GM19239 (cell line): Measurements from ENCODE around the gene TAS1R1.

Experiments used
- DNase-seq: peaks from one replicate; pipeline ENCODE4 v3.0.0; 2011; ENCODE audit warnings: low spot score; ENCODE audit not compliant: insufficient read length
- FAIRE-seq: peaks from 2 replicates; lab custom pipeline; 2011; peaks lifted over from hg19 to GRCh38; lab: Jason Lieb, UNC

TAS1R1 gene

DNA sequence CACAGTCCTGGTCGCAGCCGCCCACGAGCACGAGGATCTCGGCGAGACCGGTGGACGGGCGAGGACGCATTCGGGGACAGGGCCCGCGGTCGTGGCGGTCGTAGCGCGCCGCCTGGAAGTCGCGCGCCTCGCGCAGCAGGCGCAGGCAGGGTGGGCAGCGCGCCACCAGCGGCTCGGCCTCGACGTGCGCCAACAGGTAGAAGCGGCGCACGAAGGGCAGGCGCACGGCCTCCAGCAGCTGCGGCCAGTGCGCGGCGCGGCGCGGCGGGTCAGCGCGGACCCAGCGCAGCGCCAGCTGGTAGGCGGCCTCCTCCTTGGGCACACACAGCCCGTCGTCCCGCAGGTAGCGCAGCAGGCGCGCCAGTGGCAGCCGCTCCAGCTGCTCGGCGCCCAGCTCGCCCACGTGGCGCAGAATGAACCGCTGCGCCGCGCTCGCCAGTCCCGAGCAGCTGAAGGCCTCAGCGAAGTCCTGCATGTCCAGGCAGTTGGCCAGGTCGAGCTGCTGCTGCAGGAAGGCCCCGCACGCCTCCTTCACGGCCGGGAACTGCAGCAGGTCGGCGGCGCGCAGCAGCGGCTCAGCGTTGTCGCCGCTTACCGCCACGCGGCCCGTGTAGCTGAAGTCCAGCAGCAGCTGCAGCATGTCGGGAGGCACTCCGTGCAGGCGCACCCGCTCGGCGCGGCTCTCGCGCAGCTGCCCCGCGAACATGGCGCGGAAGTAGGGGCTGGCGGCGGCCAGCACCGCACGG is 47.0 kb downstream of the TAS1R1 start:
- DNase-seq = no peak
- FAIRE-seq = no peak

DNA sequence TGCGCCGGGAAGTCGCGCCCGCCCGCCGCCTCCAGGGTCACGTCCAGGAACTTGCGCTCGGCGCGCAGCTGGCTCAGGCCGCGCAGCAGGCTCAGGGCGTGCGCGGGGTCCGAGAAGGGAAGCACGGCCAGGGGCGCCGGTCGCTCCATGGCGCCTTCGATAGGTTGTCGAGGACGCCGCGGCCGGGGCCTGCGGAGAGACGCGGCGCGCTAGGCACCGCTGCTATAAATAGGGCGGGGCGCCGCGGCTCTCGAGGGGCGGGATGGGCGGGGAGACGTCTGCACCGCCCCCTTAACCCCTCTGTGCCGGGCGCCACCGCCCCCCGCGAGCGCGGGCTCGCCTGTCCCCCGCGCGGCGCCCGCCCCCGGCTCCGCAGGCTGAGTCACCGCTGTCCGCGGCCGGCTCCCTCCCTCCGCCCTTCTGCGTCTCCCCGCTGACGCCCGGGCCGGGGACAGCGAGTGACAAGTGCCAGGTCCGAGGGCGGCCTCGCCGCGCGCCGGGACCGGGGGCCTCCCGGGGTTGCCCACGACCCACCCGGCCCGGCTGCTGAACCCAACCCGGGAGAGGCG is 47.6 kb downstream of the TAS1R1 start, which contains the start of gene KLHL21:
Gene KLHL21 (minus strand): TSS at position 201 of the 569 bp plus-strand sequence. CDS start 52 bp downstream, at position 149.
- DNase-seq (peak; percentile 76), FAIRE-seq (no peak)

DNA sequence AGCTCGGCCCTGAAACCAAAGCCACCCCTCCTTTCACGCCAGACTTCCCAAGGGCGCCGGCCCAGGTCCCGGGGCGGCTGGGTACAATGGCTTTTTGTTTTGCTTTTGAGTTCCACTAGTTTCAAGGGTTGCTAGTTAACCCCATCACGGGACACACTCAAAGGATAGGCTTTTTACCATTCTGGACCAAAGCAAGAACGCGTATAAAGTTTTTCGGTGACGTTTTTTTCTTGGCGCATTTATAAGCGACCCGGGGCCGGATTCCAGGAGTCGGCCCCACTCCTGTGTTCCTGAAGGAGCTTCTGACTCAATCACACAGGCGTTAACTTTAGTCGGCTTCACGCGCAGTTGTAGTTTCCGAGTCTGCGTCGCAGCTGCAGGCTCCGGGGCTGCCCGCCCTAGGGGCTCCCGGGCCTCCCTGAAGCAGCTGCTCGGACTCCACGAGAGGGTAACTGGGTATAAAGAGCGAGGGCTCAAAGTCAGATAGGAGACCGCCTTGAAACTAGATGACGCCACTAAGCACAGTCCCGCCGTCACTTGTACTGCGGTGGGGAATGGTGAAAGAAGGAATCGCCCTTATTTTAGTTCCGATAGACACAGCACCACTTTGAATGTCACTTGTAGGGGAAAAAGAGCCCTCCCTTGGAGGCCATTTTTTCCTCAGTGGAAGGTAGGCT is 48.3 kb downstream of the TAS1R1 start:
- peak; percentile 81 for FAIRE-seq
- DNase-seq = no peak

- DNase-seq (no peak), FAIRE-seq (no peak)
Measured at GRCh38 chr1:6603915-6604558, 48.9 kb downstream of the TAS1R1 start.

DNA sequence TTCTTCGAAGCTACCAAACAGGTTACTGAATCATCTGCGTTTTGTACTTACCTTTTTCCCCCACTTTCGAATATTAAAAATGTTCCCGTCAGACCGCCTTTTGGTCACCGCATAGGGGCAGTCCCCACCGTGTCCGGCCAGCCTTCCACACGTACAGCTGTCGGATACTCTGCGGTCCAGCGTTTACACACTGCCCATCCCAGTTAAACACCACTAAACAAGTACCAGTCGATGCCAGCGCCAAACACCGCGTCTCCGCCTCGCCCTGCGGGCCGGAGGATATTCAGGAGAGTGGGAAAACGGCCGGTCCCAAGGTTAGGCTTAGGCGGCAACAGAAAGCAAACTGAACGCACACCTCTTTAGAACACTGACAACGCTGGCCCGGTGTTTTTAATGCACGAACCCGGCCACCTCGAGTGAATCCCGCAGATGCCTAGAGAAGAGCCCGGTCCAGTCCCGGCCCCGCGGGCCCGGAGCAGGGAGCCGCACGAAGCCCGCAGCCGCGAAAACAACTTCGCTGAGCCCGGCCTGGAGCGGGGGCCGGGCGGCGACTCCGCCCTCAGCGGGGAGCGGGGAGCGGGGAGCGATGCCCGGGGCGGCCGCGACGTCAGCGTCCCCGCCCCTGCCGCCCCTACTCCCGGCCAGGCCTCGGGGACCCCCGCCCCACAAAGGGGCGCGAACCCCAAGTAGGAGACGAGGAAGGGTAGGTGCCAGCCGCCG is 57.7 kb downstream of the TAS1R1 start:
- FAIRE-seq = no peak
- no peak for DNase-seq

DNA sequence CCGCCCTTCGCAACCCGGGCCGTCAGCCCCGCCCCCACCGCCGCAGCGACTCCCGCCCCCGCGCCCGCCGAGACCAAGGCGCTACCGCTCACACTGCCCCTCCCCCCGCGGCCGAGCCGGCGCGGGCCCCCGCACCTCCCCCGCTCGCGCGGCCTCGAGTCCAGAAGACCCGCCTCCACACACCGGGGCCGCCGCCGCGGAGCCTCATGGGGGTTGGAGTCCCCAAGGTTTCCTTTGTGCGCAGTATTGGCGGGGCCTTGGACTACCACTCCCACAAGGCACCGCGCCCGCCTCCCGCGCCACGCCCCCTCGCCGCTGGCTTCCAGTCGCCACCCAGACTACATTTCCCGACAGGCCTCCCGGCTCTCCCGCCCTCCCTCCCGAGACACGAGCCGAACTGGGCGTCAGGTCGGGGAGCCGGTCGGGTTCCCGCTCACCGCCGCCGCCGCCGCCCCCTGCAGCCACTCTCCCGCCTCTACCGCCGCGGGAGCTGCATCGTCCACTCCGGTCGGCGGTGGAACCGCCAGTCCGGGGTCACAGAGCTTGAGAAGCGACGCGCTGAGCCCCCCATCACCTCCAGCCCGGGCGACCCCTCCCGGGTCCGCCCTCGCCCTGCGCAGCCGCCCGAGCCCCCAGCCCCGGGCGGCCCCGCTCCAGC is 58.4 kb downstream of the TAS1R1 start, which contains the start of gene PHF13:
Gene PHF13 (plus strand): TSS at position 371 of the 658 bp plus-strand sequence. CDS start 336 bp downstream, outside the sequence.
- FAIRE-seq = peak; percentile 82

DNA sequence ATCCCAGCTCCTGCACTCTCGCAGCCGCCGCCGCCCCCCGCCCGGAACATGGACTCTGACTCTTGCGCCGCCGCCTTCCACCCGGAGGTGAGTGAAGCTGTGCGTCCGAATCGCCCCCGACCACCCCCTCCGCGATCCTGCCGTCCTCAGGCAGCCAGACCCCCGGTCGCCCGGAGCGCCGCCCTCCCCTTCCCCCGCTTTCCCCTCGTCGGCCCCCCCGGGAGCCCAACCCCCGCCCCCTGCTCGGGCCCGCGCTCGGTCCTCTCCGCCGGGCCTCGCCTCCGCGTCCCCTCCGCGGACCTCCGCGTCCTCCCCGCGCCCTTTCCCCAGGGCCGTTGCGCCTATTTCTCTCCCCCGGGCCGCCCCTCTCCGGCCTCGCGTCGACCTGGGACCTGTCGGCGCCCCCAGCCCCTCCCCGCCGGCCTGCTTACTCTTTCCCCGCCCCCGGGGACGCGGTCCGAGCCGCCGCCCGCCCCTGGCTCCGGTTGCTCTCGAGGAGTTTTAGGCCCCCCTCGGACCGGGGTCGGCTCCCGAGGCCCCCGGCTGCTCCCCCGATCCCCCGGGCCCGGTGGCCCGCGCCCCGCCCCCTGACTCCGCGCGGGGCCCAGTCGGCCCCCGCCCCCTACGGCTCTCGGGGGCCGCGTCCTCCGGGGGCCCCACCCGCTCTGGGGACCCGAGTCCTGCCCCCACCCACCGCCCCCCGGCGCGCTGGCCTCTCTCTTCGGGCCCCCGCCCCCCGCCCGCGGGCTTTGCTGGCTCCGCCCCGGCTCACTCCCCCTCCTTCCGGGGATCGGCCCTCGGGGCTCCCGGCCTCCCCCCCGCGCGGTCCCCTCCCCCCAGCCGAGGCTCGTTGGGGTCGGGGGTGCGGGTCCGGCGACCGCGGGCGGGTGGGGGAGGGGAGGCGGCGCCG is 59.2 kb downstream of the TAS1R1 start:
- peak; percentile 80 for DNase-seq
- no peak for FAIRE-seq

More for the DNA sequence above, 58.4 kb downstream of the TAS1R1 start, which contains the start of gene PHF13:
- peak; percentile 100 for DNase-seq

DNA sequence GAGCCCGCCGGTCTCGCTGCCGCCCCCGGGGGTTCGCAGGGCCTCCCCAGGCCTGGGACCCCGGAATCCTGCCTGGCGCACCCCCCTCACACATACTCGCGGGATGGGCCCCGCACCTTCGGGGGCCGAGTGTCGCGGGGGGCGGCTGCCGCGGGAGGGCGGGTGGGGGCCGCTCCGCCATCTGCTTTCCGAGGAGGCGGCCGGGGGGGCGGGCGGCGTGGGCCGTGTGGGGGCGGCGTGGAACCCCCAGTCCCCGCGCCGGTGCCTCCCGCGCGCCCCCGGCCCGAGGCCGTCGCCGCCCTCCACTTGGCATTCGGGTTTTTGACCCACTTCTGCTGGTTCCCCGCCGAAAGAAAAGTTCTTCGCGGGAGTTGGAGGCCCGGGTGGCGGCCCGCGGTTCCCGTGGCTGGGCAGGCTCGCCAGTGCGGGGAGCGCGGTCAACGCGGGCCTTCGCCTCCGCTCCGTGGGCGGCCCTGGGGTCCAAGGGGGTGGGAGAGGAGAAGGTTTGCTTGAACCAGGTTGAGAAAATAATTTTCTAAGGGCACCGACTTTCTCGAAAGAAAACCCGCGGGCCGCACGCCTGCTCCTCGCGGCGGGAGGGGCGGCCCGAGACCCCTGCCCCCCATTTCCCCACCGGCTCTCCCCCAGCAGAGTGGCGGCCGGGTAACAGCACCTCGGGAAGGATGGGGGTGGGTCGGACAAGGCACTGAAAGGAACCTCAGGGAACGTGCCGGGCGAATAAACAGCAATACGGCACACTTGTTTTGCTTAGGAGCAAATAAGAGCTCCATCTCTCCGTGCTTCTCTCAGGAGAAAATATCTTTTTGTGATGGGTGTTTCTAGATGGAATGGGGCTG is 60.0 kb downstream of the TAS1R1 start:
- DNase-seq (no peak), FAIRE-seq (peak; percentile 40)

- DNase-seq (no peak), FAIRE-seq (no peak)
Measured at GRCh38 chr1:6619045-6619444, 63.9 kb downstream of the TAS1R1 start.

DNA sequence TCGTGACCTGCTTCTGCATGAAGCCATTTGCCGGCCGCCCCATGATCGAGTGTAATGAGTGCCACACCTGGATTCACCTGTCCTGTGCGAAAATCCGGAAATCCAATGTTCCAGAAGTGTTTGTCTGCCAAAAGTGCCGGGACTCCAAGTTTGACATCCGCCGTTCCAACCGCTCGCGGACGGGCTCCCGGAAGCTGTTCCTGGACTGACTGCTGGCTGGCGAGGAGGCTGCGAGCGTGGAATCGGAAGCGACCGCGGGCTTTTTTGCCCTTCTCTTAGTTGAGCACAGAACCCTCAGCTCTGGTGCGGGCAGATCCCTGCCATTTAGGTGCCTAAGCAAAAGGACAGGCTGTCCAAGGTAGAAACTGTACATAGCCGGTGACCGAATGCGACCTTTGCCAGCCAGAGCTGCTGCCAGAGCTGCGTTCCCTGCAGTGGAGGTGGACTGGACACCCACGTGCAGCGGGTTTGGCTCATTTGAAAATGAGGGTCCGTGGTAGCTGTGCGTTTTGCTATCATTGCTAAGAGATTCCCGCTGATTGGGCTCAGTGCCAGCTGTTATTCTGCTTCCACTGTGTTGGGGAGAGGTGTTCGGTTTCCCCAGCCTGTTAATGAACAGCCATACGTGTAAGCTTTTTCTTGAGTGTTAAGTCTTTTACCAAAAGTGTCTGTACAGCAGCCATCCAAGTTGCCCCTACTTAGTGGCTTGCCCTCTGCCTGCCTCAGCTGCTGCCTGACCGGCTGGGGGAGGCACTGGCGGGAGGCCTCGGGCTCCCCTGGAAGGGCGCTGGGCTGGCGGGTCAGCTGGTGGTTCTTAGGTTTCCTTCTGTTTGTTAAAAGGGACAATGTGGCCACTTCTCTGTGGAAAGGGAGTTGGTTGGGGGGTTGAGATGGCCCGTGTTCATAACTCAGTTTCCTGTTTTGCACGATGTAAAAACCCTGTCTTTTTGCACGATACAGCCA is 66.6 kb downstream of the TAS1R1 start:
- DNase-seq = no peak
- no peak for FAIRE-seq

DNA sequence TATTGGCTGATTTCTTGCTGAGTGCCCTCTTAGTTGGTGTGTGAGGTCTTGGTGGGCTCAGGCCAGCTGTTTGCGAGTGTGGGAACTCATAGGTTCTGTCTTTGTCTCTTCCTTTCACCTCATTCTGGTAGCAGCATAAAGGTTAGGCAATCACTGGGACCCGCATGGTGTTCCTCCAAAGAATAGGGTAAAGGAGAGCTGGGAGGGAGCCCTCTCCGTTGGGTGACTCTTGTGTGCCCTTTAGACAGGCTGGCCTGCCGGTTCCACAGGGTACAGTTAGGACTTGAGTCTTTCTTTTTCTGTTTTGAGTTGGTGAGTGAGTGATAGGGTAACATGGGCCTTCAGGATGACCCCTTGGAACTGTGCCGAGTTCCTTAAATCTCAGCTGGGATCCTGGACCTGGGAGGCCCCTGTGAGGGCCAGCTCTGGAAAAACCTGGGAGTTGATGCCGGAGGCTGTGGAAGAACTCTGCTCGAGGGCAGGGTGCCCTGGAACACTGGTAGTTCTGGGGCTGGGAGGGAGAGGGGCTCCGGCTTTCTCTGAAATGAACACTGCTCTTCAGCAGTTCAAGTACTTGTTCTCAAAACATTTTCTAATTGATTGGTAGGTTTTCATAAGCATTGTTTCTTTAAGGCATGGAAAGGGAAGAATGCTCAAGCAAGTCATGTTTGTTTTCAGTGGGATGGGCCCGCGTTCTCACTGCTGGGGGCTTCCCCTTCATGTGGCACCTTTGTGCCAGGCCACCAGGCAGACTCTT is 67.5 kb downstream of the TAS1R1 start:
- DNase-seq (no peak), FAIRE-seq (no peak)

DNA sequence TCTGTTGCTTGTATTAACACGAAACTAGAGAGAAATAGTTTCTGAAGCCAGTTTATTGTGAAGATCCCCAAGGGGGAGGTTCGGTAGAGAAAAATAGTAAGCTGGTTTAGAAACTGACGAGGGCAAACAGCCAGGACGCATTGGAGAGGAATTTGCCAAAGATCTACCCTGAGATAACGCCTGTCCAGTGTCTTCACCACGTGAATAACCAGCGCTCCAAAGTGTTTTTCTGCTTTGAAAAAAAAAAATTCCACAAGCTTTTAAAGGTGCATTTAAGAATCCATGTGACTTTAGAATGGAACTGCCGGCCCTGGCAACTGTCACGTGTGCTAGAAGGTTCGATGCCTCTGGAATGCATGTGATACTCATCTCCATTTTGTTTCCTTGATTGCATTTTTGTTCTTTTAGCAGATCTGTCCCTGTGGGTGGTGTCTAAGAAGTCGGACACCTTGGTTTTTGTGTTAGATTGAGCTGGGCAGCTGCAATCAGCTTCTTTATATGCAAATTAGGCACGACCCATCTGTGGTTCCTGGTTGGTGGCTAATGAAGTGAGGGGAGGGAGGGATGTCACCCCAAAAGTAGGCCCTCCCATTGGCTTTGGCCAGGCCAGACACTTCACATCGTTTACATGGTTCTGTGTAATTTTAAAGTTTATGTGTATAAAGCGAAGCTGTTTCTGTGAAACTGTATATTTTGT is 68.3 kb downstream of the TAS1R1 start:
- DNase-seq (no peak), FAIRE-seq (no peak)

GRCh38 chr1:6624710-6625583 is 69.8 kb downstream of the TAS1R1 start, which contains the start of gene THAP3:
THAP3 (plus strand) TSS chr1:6624868; CDS start chr1:6625219, 351 bp downstream.
- FAIRE-seq = peak; percentile 83
- DNase-seq = peak; percentile 97

DNA sequence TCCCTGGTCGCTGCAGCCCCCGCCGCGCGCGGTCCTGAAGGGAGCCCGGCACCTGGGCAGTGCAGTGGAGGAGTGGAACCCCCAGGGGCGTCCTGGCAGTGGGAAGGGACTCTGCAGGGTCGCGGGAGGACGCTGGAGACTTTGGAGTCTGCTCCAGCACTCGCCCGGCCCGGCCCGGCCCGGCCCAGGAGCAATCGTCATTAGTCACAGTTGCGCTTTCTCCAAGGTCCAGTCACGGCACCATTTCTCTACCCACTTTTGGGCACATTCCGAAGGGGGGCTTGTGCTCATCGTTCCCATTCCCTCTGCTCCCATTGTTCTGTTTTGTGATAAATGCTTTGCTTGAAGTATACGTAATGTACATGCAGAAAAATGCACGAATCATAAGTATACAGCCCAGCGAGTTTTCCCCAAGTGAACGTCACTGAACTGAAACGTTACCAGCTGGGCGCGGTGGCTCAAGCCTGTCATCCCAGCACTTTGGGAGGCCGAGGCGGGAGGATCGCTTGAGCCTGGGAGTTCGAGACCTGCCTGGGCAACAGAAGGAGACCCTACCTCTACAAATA is 70.6 kb downstream of the TAS1R1 start:
- DNase-seq = no peak
- peak; percentile 58 for FAIRE-seq
